ENCODE results near the gene RUSC2. TPM values are rescaled to one million over a fixed set of nuclear protein-coding genes. Genes with fewer than 3 reads are reported as not detected.

RUSC2 gene
- total and polyA plus RNA-seq, 2 of the 13 experiments (the other 11 are each of a cell fraction or from before 2014, with no cell fraction given) = 2.8 to 3.3 TPM

DNA sequence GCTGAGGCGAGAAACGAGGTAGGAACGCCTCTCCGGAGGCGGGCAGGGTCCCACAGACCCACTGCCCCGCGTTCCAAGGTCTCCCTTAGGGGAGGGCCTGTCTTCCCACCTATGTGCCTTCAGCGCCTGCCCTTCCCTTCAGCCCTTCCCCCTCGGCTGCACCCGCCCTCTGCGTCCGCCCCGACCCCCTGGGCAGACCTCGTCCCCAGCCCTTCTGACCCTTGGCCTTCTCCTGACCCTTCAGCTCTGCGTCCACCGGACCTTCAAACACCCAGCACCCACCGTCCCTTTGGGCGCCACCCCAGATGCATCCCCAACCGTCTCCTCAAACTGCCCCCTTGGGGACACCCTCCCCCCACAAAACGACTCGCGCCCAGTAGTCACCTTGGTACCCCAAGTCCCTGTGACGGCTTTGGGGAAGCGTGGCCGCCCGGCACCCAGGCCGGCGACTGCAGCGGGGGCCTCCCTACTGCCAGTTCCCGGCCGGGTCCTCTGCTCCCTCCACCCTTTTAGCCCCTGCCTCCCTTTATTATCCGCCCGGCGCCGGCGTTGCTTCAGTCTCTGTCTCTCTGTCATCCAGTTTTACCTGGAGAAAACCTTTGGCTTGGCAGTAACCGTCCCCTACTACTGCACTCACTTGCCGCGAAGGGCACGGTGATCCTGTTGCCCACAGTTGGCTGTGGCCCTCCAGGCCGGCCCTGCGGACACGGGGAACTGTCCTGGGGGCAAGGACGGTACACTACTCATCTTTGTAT lies 421 bp downstream of the RUSC2 start (continued):
- TF ChIP-seq, protein P1, sequence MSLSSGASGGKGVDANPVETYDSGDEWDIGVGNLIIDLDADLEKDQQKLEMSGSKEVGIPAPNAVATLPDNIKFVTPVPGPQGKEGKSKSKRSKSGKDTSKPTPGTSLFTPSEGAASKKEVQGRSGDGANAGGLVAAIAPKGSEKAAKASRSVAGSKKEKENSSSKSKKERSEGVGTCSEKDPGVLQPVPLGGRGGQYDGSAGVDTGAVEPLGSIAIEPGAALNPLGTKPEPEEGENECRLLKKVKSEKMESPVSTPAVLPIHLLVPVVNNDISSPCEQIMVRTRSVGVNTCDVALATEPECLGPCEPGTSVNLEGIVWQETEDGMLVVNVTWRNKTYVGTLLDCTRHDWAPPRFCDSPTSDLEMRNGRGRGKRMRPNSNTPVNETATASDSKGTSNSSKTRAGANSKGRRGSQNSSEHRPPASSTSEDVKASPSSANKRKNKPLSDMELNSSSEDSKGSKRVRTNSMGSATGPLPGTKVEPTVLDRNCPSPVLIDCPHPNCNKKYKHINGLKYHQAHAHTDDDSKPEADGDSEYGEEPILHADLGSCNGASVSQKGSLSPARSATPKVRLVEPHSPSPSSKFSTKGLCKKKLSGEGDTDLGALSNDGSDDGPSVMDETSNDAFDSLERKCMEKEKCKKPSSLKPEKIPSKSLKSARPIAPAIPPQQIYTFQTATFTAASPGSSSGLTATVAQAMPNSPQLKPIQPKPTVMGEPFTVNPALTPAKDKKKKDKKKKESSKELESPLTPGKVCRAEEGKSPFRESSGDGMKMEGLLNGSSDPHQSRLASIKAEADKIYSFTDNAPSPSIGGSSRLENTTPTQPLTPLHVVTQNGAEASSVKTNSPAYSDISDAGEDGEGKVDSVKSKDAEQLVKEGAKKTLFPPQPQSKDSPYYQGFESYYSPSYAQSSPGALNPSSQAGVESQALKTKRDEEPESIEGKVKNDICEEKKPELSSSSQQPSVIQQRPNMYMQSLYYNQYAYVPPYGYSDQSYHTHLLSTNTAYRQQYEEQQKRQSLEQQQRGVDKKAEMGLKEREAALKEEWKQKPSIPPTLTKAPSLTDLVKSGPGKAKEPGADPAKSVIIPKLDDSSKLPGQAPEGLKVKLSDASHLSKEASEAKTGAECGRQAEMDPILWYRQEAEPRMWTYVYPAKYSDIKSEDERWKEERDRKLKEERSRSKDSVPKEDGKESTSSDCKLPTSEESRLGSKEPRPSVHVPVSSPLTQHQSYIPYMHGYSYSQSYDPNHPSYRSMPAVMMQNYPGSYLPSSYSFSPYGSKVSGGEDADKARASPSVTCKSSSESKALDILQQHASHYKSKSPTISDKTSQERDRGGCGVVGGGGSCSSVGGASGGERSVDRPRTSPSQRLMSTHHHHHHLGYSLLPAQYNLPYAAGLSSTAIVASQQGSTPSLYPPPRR (CRISPR knock-in tag; IDR thresholded peaks at IDR 0.05; ENCODE audit: borderline replicate concordance) = no peak
- TF ChIP-seq NFKB2 (CRISPR knock-in tag; IDR thresholded peaks at IDR 0.05; ENCODE audit: borderline replicate concordance) = 0 out of 2 replicates have a peak, but pooled peaks have one; percentile 34
- no peak for TF ChIP-seq ZNF790 (CRISPR knock-in tag; IDR thresholded peaks at IDR 0.05; ENCODE audit: borderline replicate concordance)
- no peak for TF ChIP-seq CHCHD3 (CRISPR knock-in tag; IDR thresholded peaks at IDR 0.05)
- no peak for TF ChIP-seq TCF7L2 (IDR thresholded peaks at IDR 0.05; ENCODE audit: low read depth, low read length)
- TF ChIP-seq, protein P2, sequence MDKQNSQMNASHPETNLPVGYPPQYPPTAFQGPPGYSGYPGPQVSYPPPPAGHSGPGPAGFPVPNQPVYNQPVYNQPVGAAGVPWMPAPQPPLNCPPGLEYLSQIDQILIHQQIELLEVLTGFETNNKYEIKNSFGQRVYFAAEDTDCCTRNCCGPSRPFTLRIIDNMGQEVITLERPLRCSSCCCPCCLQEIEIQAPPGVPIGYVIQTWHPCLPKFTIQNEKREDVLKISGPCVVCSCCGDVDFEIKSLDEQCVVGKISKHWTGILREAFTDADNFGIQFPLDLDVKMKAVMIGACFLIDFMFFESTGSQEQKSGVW (CRISPR knock-in tag; IDR thresholded peaks at IDR 0.05; ENCODE audit: borderline replicate concordance) = no peak
- no peak for TF ChIP-seq ETV5 (CRISPR knock-in tag; IDR thresholded peaks at IDR 0.05; ENCODE audit: borderline replicate concordance)
- TF ChIP-seq, protein P3, sequence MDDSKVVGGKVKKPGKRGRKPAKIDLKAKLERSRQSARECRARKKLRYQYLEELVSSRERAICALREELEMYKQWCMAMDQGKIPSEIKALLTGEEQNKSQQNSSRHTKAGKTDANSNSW (CRISPR knock-in tag; IDR thresholded peaks at IDR 0.05; ENCODE audit: borderline replicate concordance) = no peak
- TF ChIP-seq CCDC6 (CRISPR knock-in tag; IDR thresholded peaks at IDR 0.05) = peak; percentile 25; the same call in 1 of the 2 replicates
- TF ChIP-seq, protein P4, sequence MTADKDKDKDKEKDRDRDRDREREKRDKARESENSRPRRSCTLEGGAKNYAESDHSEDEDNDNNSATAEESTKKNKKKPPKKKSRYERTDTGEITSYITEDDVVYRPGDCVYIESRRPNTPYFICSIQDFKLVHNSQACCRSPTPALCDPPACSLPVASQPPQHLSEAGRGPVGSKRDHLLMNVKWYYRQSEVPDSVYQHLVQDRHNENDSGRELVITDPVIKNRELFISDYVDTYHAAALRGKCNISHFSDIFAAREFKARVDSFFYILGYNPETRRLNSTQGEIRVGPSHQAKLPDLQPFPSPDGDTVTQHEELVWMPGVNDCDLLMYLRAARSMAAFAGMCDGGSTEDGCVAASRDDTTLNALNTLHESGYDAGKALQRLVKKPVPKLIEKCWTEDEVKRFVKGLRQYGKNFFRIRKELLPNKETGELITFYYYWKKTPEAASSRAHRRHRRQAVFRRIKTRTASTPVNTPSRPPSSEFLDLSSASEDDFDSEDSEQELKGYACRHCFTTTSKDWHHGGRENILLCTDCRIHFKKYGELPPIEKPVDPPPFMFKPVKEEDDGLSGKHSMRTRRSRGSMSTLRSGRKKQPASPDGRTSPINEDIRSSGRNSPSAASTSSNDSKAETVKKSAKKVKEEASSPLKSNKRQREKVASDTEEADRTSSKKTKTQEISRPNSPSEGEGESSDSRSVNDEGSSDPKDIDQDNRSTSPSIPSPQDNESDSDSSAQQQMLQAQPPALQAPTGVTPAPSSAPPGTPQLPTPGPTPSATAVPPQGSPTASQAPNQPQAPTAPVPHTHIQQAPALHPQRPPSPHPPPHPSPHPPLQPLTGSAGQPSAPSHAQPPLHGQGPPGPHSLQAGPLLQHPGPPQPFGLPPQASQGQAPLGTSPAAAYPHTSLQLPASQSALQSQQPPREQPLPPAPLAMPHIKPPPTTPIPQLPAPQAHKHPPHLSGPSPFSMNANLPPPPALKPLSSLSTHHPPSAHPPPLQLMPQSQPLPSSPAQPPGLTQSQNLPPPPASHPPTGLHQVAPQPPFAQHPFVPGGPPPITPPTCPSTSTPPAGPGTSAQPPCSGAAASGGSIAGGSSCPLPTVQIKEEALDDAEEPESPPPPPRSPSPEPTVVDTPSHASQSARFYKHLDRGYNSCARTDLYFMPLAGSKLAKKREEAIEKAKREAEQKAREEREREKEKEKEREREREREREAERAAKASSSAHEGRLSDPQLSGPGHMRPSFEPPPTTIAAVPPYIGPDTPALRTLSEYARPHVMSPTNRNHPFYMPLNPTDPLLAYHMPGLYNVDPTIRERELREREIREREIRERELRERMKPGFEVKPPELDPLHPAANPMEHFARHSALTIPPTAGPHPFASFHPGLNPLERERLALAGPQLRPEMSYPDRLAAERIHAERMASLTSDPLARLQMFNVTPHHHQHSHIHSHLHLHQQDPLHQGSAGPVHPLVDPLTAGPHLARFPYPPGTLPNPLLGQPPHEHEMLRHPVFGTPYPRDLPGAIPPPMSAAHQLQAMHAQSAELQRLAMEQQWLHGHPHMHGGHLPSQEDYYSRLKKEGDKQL (CRISPR knock-in tag; IDR thresholded peaks at IDR 0.05; ENCODE audit: low read depth) = 0 out of 2 replicates have a peak, but pooled peaks have one; percentile 3
- TF ChIP-seq ZNF605 (CRISPR knock-in tag; IDR thresholded peaks at IDR 0.05) = peak; percentile 46
- TF ChIP-seq NONO (IDR thresholded peaks at IDR 0.05) = no peak
- peak; percentile 68 for TF ChIP-seq NONO (CRISPR knock-in tag; conservative IDR thresholded peaks at IDR 0.05)
- TF ChIP-seq ZNF17 (CRISPR knock-in tag; IDR thresholded peaks at IDR 0.05) = no peak
